A549 (cell line): ENCODE data around the gene TFDP2. TPM values are rescaled to one million over a fixed set of nuclear protein-coding genes. Genes with fewer than 3 reads are reported as not detected.

Experiments
- ATAC-seq, 2 experiments: fragments of 200-7000 bp in 1 of 2; fragments of >200 bp in 1 of 2; cut with Nextera tagmentation in 1 of 2; cut with Tn5 transposase in 1 of 2; 3 replicates each; pipeline versions ENCODE4 v1.8.0 to v1.9.1; 2018 to 2020; ENCODE audit warnings: mild to moderate bottlenecking in 1 of 2, moderate library complexity in 1 of 2
- CTCF ChIA-PET: fragments of 300-600 bp; sonication (Branson Sonifier 250); formaldehyde crosslinking; extraction: SDS; loops from one replicate; lab custom pipeline; 2021; ENCODE audit warnings: antibody characterized with exemption, inconsistent platforms; lab: Yijun Ruan, JAX
- POLR2A ChIA-PET: fragments of 350-600 bp; formaldehyde crosslinking; extraction: SDS; loops from one replicate; lab custom pipeline; 2021; ENCODE audit warnings: antibody characterized with exemption, inconsistent platforms; lab: Yijun Ruan, JAX
- DNase-seq, 2 experiments: peaks; one replicate each; pipeline versions ENCODE4 v3.0.0 to v3.0.0-alpha.2; 2011 to 2016; ENCODE audit warnings: low read depth in 1 of 2, low spot score in 1 of 2
- FAIRE-seq: peaks from 2 replicates; lab custom pipeline; 2011; peaks lifted over from hg19 to GRCh38; lab: Jason Lieb, UNC
- H3K27ac ChIP-seq, 2 experiments: fragments of >200 bp; sonication (Bioruptor Twin); formaldehyde crosslinking; 3 replicates each; pipeline ENCODE4 v1.5.1; 2016 to 2017
- H3K4me1 ChIP-seq: fragments of >200 bp; sonication (Bioruptor Twin); formaldehyde crosslinking; 3 replicates; pipeline ENCODE4 v1.6.1; 2016
- H3K4me2 ChIP-seq: fragments of >200 bp; sonication (Bioruptor Twin); formaldehyde crosslinking; 3 replicates; pipeline ENCODE4 v1.6.1; 2016
- H3K4me3 ChIP-seq: fragments of >200 bp; sonication (Bioruptor Twin); formaldehyde crosslinking; 3 replicates; pipeline ENCODE4 v1.5.1; 2016
- H3K9me3 ChIP-seq: fragments of >200 bp; sonication (Bioruptor Twin); formaldehyde crosslinking; 3 replicates; pipeline ENCODE4 v1.6.1; 2016
- ATOH8 ChIP-seq: fragments of 250-450 bp; sonication (Bioruptor Pico); IDR thresholded peaks from 2 replicates; pipeline ENCODE4 v1.5.0; 2020; ENCODE audit warnings: low read depth, mild to moderate bottlenecking, moderate library complexity
- BCL3 ChIP-seq: fragments of >200 bp; sonication (Bioruptor Twin); formaldehyde crosslinking; IDR thresholded peaks from 3 replicates; pipeline ENCODE4 v1.6.1; 2016
- BHLHE40 ChIP-seq: IDR thresholded peaks from 2 replicates; pipeline ENCODE4 v1.6.1; 2012; ENCODE audit warnings: low read depth, low read length, inconsistent platforms
- CBX2 ChIP-seq: fragments of 200-600 bp; sonication (generic); IDR thresholded peaks from 2 replicates; pipeline ENCODE4 v1.6.1; 2016; ENCODE audit warnings: low read depth, mild to moderate bottlenecking, borderline replicate concordance
- CBX8 ChIP-seq: fragments of 200-600 bp; sonication (generic); IDR thresholded peaks from 2 replicates; pipeline ENCODE4 v1.6.1; 2016
- CEBPB ChIP-seq, 2 experiments: fragments of >200 bp in 1 of 2; sonication (Bioruptor Twin) in 1 of 2; formaldehyde crosslinking in 1 of 2; IDR thresholded peaks; 2 replicates each; pipeline ENCODE4 v1.6.1; 2012 to 2016
- CHD2 ChIP-seq: fragments of 150-350 bp; IDR thresholded peaks from 2 replicates; pipeline ENCODE4 v1.6.1; 2014; ENCODE audit warnings: low read length; ENCODE audit not compliant: partially characterized antibody
- CHD4 ChIP-seq: fragments of 200-600 bp; sonication (generic); IDR thresholded peaks from 2 replicates; pipeline ENCODE4 v1.6.1; 2016; ENCODE audit warnings: antibody characterized with exemption, mild to moderate bottlenecking, borderline replicate concordance
- CTCF ChIP-seq: fragments of >200 bp; sonication (Bioruptor Twin); formaldehyde crosslinking; IDR thresholded peaks from 3 replicates; pipeline ENCODE4 v1.5.1; 2016
- ELK1 ChIP-seq: fragments of 150-350 bp; IDR thresholded peaks from 2 replicates; pipeline ENCODE4 v1.6.1; 2014; ENCODE audit warnings: low read depth, mild to moderate bottlenecking, low read length
- FOSB ChIP-seq: fragments of 250-450 bp; sonication (Bioruptor Pico); IDR thresholded peaks from 2 replicates; pipeline ENCODE4 v1.5.0; 2020; ENCODE audit warnings: mild to moderate bottlenecking, moderate library complexity
- FOSL2 ChIP-seq, 2 experiments: fragments of 450-650 bp in 1 of 2; fragments of >200 bp in 1 of 2; sonication (Bioruptor Twin) in 1 of 2; formaldehyde crosslinking; IDR thresholded peaks; 2 replicates each; pipeline versions ENCODE4 v1.5.0 to v1.6.1; 2016 to 2020; ENCODE audit warnings: mild to moderate bottlenecking in 1 of 2, moderate library complexity in 1 of 2
- FOXS1 ChIP-seq: fragments of 250-450 bp; sonication (Bioruptor Pico); IDR thresholded peaks from 2 replicates; pipeline ENCODE4 v1.5.0; 2020; ENCODE audit warnings: mild to moderate bottlenecking, moderate library complexity
- HES2 ChIP-seq: fragments of >200 bp; sonication (Bioruptor Twin); formaldehyde crosslinking; IDR thresholded peaks from 2 replicates; pipeline ENCODE4 v1.6.1; 2016
- HEYL ChIP-seq: fragments of 250-450 bp; sonication (Bioruptor Pico); IDR thresholded peaks from 2 replicates; pipeline ENCODE4 v1.8.0; 2021; ENCODE audit warnings: mild to moderate bottlenecking, moderate library complexity
- HOXA7 ChIP-seq: fragments of 250-450 bp; sonication (Bioruptor Pico); IDR thresholded peaks from 2 replicates; pipeline ENCODE4 v1.5.0; 2020; ENCODE audit warnings: mild to moderate bottlenecking, moderate library complexity
- HOXB5 ChIP-seq: fragments of 250-450 bp; sonication (Bioruptor Pico); IDR thresholded peaks from 2 replicates; pipeline ENCODE4 v1.5.0; 2020; ENCODE audit warnings: mild to moderate bottlenecking, moderate library complexity
- JUN ChIP-seq, 2 experiments: fragments of >200 bp; sonication (Bioruptor Twin); formaldehyde crosslinking; IDR thresholded peaks; 2 replicates in 1 of 2; 3 replicates in 1 of 2; pipeline ENCODE4 v1.6.1; 2016 to 2017
- MYC ChIP-seq: IDR thresholded peaks from 2 replicates; pipeline ENCODE4 v1.6.1; 2012; ENCODE audit warnings: mild to moderate bottlenecking, inconsistent platforms, low read length, improper control_type of control experiment, borderline replicate concordance
- NFE2L2 ChIP-seq: fragments of 150-350 bp; conservative IDR thresholded peaks from 2 replicates; pipeline ENCODE4 v1.6.1; 2014; ENCODE audit warnings: low read length
- NR3C1 ChIP-seq: fragments of >200 bp; sonication (Bioruptor Twin); formaldehyde crosslinking; IDR thresholded peaks from 3 replicates; pipeline ENCODE4 v1.6.1; 2017
- RAD21 ChIP-seq, 2 experiments: fragments of >200 bp in 1 of 2; sonication (Bioruptor Twin) in 1 of 2; formaldehyde crosslinking in 1 of 2; IDR thresholded peaks in 1 of 2; conservative IDR thresholded peaks in 1 of 2; 2 replicates in 1 of 2; 3 replicates in 1 of 2; pipeline ENCODE4 v1.6.1; 2012 to 2018; ENCODE audit warnings: inconsistent platforms in 1 of 2
- REST ChIP-seq: fragments of 200-600 bp; sonication (generic); IDR thresholded peaks from 2 replicates; pipeline ENCODE4 v1.6.1; 2016; ENCODE audit warnings: antibody characterized with exemption, mild to moderate bottlenecking, moderate library complexity
- RNF2 ChIP-seq: fragments of 200-600 bp; sonication (generic); IDR thresholded peaks from 2 replicates; pipeline ENCODE4 v1.6.1; 2016; ENCODE audit warnings: low read depth, mild to moderate bottlenecking, antibody characterized with exemption, moderate library complexity, borderline replicate concordance
- SREBF2 ChIP-seq: fragments of 450-650 bp; IDR thresholded peaks from 2 replicates; pipeline ENCODE4 v1.6.1; 2014; ENCODE audit warnings: mild to moderate bottlenecking, moderate library complexity
- TP53 ChIP-seq: fragments of 250-450 bp; sonication (Bioruptor Pico); IDR thresholded peaks from 2 replicates; pipeline ENCODE4 v1.5.0; 2021; ENCODE audit warnings: mild to moderate bottlenecking, moderate library complexity
- WGBS: methylation state at CpG from one replicate; pipeline ENCODE4 v1.1.6; 2017; ENCODE audit errors: missing lambda C conversion rate; 5-methylcytosine and 5-hydroxymethylcytosine counted together
- polyA plus RNA-seq, 4 experiments: library from polyadenylated mRNA; depleted of rRNA in 3 of 4; stranded (reverse); fragments of >200 nt; fragmentation: RNase III in 1 of 4; extraction: RNeasy Plus Mini Kit Qiagen cat#74134 plus additional on column Dnase treatment in 1 of 4; gene quantifications; 2 replicates in 3 of 4; 3 replicates in 1 of 4; pipeline ENCODE4 v1.2.3, GENCODE V29; 2011 to 2017

TFDP2 gene
- polyA plus RNA-seq, 2 of the 4 experiments (the other 2 are of a cell fraction), result 9.6 to 61.5 TPM

GRCh38 chr3:142105991-142106390 is 43.4 kb downstream of the TFDP2 start:
- ATAC-seq, result no peak
- TF ChIP-seq HES2, result no peak
- TF ChIP-seq CHD2, result no peak
- no peak for TF ChIP-seq NR3C1
- no peak for TF ChIP-seq CBX2
- TF ChIP-seq MYC, result no peak
- TF ChIP-seq TP53 (CRISPR knock-in tag), result no peak
- no peak for TF ChIP-seq RAD21 (conservative IDR thresholded peaks at IDR 0.05 in 1 of 2, IDR thresholded peaks at IDR 0.05 in 1 of 2)
- TF ChIP-seq FOSB (CRISPR knock-in tag), result no peak
- no peak for TF ChIP-seq ATOH8 (CRISPR knock-in tag)
- TF ChIP-seq FOSL2 (IDR thresholded peaks at IDR 0.05), result no peak
- no peak for TF ChIP-seq FOSL2 (CRISPR knock-in tag; IDR thresholded peaks at IDR 0.05)
- TF ChIP-seq ELK1, result no peak
- no peak for TF ChIP-seq HEYL (CRISPR knock-in tag)
- TF ChIP-seq BHLHE40, result no peak
- no peak for TF ChIP-seq CEBPB (IDR thresholded peaks at IDR 0.05)
- no peak for TF ChIP-seq HOXB5 (CRISPR knock-in tag)
- TF ChIP-seq CBX8, result no peak
- TF ChIP-seq, all 56 proteins: peak for 0
- Histone ChIP-seq H3K4me3 (no peak overlapping the region), H3K27ac (no peak overlapping the region), H3K4me1 (no peaks in the 10 kb centered on the region), H3K9me3 (no peaks in the 10 kb centered on the region), H3K4me2 (no peak overlapping the region)
- WGBS, result 74% methylated on average over 1 of the region's 1 CpG
- ChIA-PET CTCF (interaction anchor here (1.0 kb wide), 1 partner anchor 10 kb away, joined by 3 read pairs; no protein-coding TSS in a partner anchor), POLR2A (no interaction called here)
- FAIRE-seq (no peak), DNase-seq (no peak)

- no peak for DNase-seq
- Histone ChIP-seq H3K4me2 (no peak overlapping the region), H3K4me1 (no peaks in the 10 kb centered on the region), H3K9me3 (no peaks in the 10 kb centered on the region), H3K27ac (no peak overlapping the region), H3K4me3 (no peak overlapping the region)
- ChIA-PET CTCF (interaction anchor here (0.6 to 0.9 kb wide), 3 partner anchors 16 to 152 kb away, joined by 3 read pairs; no protein-coding TSS in a partner anchor), POLR2A (no interaction called here)
- no peak for FAIRE-seq
- no peak for TF ChIP-seq RNF2
- TF ChIP-seq HOXA7, result no peak
- TF ChIP-seq ELK1, result no peak
- TF ChIP-seq RAD21 (conservative IDR thresholded peaks at IDR 0.05 in 1 of 2, IDR thresholded peaks at IDR 0.05 in 1 of 2), result no peak
- no peak for TF ChIP-seq MYC
- TF ChIP-seq FOXS1, result no peak
- no peak for TF ChIP-seq CTCF
- TF ChIP-seq JUN (IDR thresholded peaks at IDR 0.05), result no peak
- no peak for TF ChIP-seq HEYL (CRISPR knock-in tag)
- no peak for TF ChIP-seq SREBF2
- no peak for TF ChIP-seq TP53 (CRISPR knock-in tag)
- TF ChIP-seq HOXB5 (CRISPR knock-in tag), result no peak
- TF ChIP-seq NFE2L2, result no peak
- TF ChIP-seq REST, result no peak
- no peak for TF ChIP-seq CHD4
- no peak for TF ChIP-seq BCL3
- no peak for ATAC-seq
- WGBS, result 84% methylated on average over 3 of the region's 3 CpGs
These were observed 44.6 kb downstream of the TFDP2 start for GRCh38 chr3:142104763-142105162.
